WTC11 (cell line): ENCODE data around the gene SMAD3. TPM values are rescaled to one million over a fixed set of nuclear protein-coding genes. Genes with fewer than 3 reads are reported as not detected.

ENCODE experiments used
- ATAC-seq: fragments of 200-7000 bp; cut with Tn5 transposase; 2 replicates; pipeline ENCODE4 v1.10.0; 2021; ENCODE audit warnings: mild to moderate bottlenecking, moderate library complexity
- CTCF ChIA-PET: fragments of 300-600 bp; sonication (Branson Sonifier 250); formaldehyde crosslinking; loops from one replicate; lab custom pipeline; 2021; ENCODE audit warnings: antibody characterized with exemption; lab: Charles Lee
- POLR2A ChIA-PET: fragments of 350-600 bp; sonication (Branson Sonifier 250); formaldehyde crosslinking; loops from one replicate; lab custom pipeline; 2021; ENCODE audit warnings: antibody characterized with exemption; lab: Charles Lee
- DNase-seq: peaks from one replicate; pipeline ENCODE4 v3.0.0; 2021; ENCODE audit warnings: low spot score
- H3K27ac Mint-ChIP-seq: 2 replicates; pipeline ENCODE4 v1.8.0; 2021; ENCODE audit warnings: mixed read lengths
- H3K27me3 Mint-ChIP-seq: 2 replicates; pipeline ENCODE4 v1.8.0; 2021; ENCODE audit warnings: low read depth, mild to moderate bottlenecking, moderate library complexity, mixed read lengths
- H3K36me3 Mint-ChIP-seq: 2 replicates; pipeline ENCODE4 v1.8.0; 2021; ENCODE audit warnings: mixed read lengths
- H3K4me1 Mint-ChIP-seq: 2 replicates; pipeline ENCODE4 v1.8.0; 2022; ENCODE audit warnings: mixed read lengths
- H3K4me3 Mint-ChIP-seq: 2 replicates; pipeline ENCODE4 v1.8.0; 2021; ENCODE audit warnings: mild to moderate bottlenecking, moderate library complexity, mixed read lengths
- H3K9me3 Mint-ChIP-seq: 2 replicates; pipeline ENCODE4 v1.8.0; 2021; ENCODE audit warnings: mixed read lengths
- GTF2I ChIP-seq: fragments of 250-450 bp; sonication (Bioruptor Pico); conservative IDR thresholded peaks from 2 replicates; pipeline ENCODE4 v1.4.0; 2021; ENCODE audit warnings: mild to moderate bottlenecking
- OVOL2 ChIP-seq: fragments of 250-450 bp; sonication (Bioruptor Pico); IDR thresholded peaks from 2 replicates; pipeline ENCODE4 v1.9.0; 2021; ENCODE audit warnings: mild to moderate bottlenecking, borderline replicate concordance
- PRDM15 ChIP-seq: sonication (generic); formaldehyde crosslinking; IDR thresholded peaks from 2 replicates; pipeline ENCODE4 v1.8.0; 2022; ENCODE audit warnings: missing genetic modification reagents
- PRRX2 ChIP-seq: fragments of 250-450 bp; sonication (Bioruptor Pico); IDR thresholded peaks from 2 replicates; pipeline ENCODE4 v1.8.0; 2021; ENCODE audit warnings: mild to moderate bottlenecking
- SMAD3 ChIP-seq: sonication (generic); formaldehyde crosslinking; IDR thresholded peaks from 2 replicates; pipeline ENCODE4 v1.8.0; 2022; ENCODE audit warnings: missing genetic modification reagents, mild to moderate bottlenecking, borderline replicate concordance
- SMAD4 ChIP-seq: sonication (generic); formaldehyde crosslinking; IDR thresholded peaks from 2 replicates; pipeline ENCODE4 v1.8.0; 2022; ENCODE audit warnings: mild to moderate bottlenecking, missing genetic modification reagents
- TEAD1 ChIP-seq: sonication (generic); formaldehyde crosslinking; IDR thresholded peaks from 2 replicates; pipeline ENCODE4 v1.8.0; 2022; ENCODE audit warnings: mild to moderate bottlenecking, missing genetic modification reagents
- USF2 ChIP-seq: sonication (generic); formaldehyde crosslinking; IDR thresholded peaks from 2 replicates; pipeline ENCODE4 v1.8.1; 2023; ENCODE audit warnings: mild to moderate bottlenecking, missing genetic modification reagents, moderate library complexity
- ZBTB21 ChIP-seq: sonication (generic); formaldehyde crosslinking; IDR thresholded peaks from 2 replicates; pipeline ENCODE4 v1.8.1; 2023; ENCODE audit warnings: mild to moderate bottlenecking, missing genetic modification reagents, borderline replicate concordance
- ZBTB43 ChIP-seq: sonication (generic); formaldehyde crosslinking; IDR thresholded peaks from 2 replicates; pipeline ENCODE4 v1.8.1; 2023; ENCODE audit warnings: mild to moderate bottlenecking, missing genetic modification reagents
- ZNF263 ChIP-seq: sonication (generic); formaldehyde crosslinking; IDR thresholded peaks from 2 replicates; pipeline ENCODE4 v1.8.1; 2022; ENCODE audit warnings: low read depth, mild to moderate bottlenecking, moderate library complexity, missing genetic modification reagents
- ZNF281 ChIP-seq: sonication (generic); formaldehyde crosslinking; IDR thresholded peaks from 2 replicates; pipeline ENCODE4 v1.8.0; 2023; ENCODE audit warnings: mild to moderate bottlenecking, missing genetic modification reagents
- ZNF671 ChIP-seq: fragments of 250-450 bp; sonication (Bioruptor Pico); IDR thresholded peaks from 2 replicates; pipeline ENCODE4 v1.8.0; 2021; ENCODE audit warnings: mild to moderate bottlenecking
- total RNA-seq: library from RNA; stranded (reverse); gene quantifications from 3 replicates; pipeline ENCODE4 v1.2.3, GENCODE V29; 2021
- TF ChIP-seq, protein P1 (sequence below): sonication (generic); formaldehyde crosslinking; IDR thresholded peaks from 2 replicates; pipeline ENCODE4 v1.8.0; 2022; ENCODE audit warnings: mild to moderate bottlenecking, missing genetic modification reagents
- TF ChIP-seq, protein P2 (sequence below): sonication (generic); formaldehyde crosslinking; IDR thresholded peaks from 2 replicates; pipeline ENCODE4 v1.8.0; 2022; ENCODE audit warnings: mild to moderate bottlenecking, missing genetic modification reagents

Gene SMAD3
- total RNA-seq, 1 experiment from 2014 or later, result 34.6 TPM

DNA sequence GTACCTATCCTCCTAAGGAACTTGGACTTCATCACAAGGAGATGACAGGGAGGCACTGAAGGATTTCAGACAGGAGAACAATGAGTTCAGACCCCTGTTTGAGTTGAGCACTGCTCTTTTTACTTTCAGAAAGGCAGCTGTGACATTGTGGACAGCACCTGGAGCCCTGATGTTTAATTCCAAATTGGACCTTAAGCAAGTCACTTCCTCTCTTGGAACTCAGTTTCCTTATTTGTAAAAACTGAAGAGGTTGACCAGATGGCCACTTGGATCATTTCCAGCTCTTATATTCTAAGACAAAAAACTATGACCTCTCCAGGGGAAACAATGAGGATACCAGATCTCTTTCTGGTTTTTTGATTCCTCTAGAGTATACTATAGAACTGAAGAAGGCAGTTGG, 34.1 kb upstream of the SMAD3 start:
- no peak overlapping the region for H3K4me3 Mint-ChIP-seq
- CTCF ChIA-PET, result interaction anchor here (1.6 to 1.9 kb wide), 2 partner anchors 85 to 180 kb away, joined by 3 to 8 read pairs; no protein-coding TSS in a partner anchor
- ATAC-seq, result no peak

DNA sequence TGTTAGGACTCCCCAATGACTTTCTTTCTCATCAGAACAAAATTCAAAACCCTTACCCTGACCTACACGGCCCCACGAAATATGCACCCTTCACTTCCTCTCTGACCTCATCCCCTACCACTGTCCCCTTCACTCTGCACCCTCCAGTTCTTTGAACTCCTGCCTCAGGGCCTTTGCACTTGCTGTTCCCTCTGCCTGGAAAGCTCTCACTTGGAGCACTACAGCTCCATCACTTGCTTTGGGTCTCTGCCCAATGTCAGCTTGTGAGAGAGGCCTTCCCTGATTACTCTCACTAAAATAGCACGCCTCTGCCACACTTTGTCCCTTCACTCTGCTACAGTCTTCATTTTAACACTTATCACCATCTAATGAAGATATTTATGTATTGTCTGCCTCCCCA, 32.8 kb upstream of the SMAD3 start:
- H3K4me3 Mint-ChIP-seq, result no peak overlapping the region
- no peak overlapping the region for H3K27ac Mint-ChIP-seq
- H3K27me3 Mint-ChIP-seq, result peaks cover 14% of the 10 kb centered on the region
- DNase-seq, result no peak
- H3K4me1 Mint-ChIP-seq, result peaks cover 36% of the 10 kb centered on the region
- ChIA-PET POLR2A (no interaction called here), CTCF (no interaction called here)
- peak; percentile 76; the same call in 1 of the 2 replicates for TF ChIP-seq GTF2I (CRISPR knock-in tag)
- TF ChIP-seq ZNF281 (CRISPR knock-in tag), result no peak
- TF ChIP-seq OVOL2 (CRISPR knock-in tag), result no peak
- peak; percentile 23; the same call in 1 of the 2 replicates for TF ChIP-seq PRRX2 (CRISPR knock-in tag)
- TF ChIP-seq SMAD4, result no peak
- TF ChIP-seq TEAD1 (CRISPR knock-in tag), result no peak
- no peak for ATAC-seq
- no peaks in the 10 kb centered on the region for H3K36me3 Mint-ChIP-seq
- H3K9me3 Mint-ChIP-seq, result no peaks in the 10 kb centered on the region

More for the DNA sequence above, 34.1 kb upstream of the SMAD3 start:
- Mint-ChIP-seq H3K9me3 (no peaks in the 10 kb centered on the region), H3K27me3 (peaks cover 14% of the 10 kb centered on the region), H3K27ac (no peak overlapping the region), H3K36me3 (no peaks in the 10 kb centered on the region), H3K4me1 (peaks cover 40% of the 10 kb centered on the region)
- POLR2A ChIA-PET, result interaction anchor here (2.0 kb wide), 1 partner anchor 33 kb away, joined by 12 read pairs; no protein-coding TSS in a partner anchor
- no peak for TF ChIP-seq SMAD4
- TF ChIP-seq OVOL2 (CRISPR knock-in tag), result no peak
- TF ChIP-seq ZNF671, result no peak
- no peak for TF ChIP-seq ZBTB43
- DNase-seq, result no peak

GRCh38 chr15:67033012-67033411, 32.4 kb upstream of the SMAD3 start:
- no peak overlapping the region for H3K27ac Mint-ChIP-seq
- no peaks in the 10 kb centered on the region for H3K9me3 Mint-ChIP-seq
- POLR2A ChIA-PET, result no interaction called here
- H3K4me3 Mint-ChIP-seq, result no peak overlapping the region
- no peaks in the 10 kb centered on the region for H3K36me3 Mint-ChIP-seq
- peaks cover 14% of the 10 kb centered on the region for H3K27me3 Mint-ChIP-seq
- peak; percentile 72 for TF ChIP-seq USF2 (CRISPR knock-in tag)
- 0 out of 2 replicates have a peak, but pooled peaks have one; percentile 14 for TF ChIP-seq ZBTB21 (CRISPR knock-in tag)
- no peak for TF ChIP-seq ZNF263 (CRISPR knock-in tag)
- TF ChIP-seq, all 79 proteins: peak for 2
- H3K4me1 Mint-ChIP-seq, result peaks cover 32% of the 10 kb centered on the region
- ATAC-seq (peak; percentile 11), DNase-seq (no peak)
- CTCF ChIA-PET, result no interaction called here

DNA sequence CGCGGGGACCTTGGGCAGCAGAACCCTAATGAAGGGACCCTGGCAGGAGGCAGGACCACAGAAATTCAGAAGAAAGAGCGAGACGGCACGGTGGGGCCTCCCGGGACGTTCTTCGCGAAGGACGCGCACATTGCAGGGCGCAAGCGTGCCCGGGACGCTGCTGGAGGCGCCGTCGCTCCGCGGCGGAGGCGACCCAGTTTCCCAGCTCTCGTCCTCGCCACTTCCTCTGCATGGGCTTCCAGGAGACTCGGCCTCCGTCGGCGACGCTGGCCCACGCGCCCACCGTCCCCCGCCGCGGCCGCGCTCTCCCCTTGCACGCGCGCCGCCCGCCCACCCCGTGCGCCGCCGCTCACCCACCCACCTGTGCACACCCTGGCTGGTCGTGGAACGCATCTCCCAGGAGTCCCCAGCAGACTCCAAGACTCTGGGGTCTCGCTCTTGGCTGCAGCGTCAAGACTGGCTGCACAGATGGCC, 31.8 kb upstream of the SMAD3 start:
- Mint-ChIP-seq H3K27ac (no peak overlapping the region), H3K9me3 (no peaks in the 10 kb centered on the region), H3K4me1 (peaks cover 28% of the 10 kb centered on the region), H3K4me3 (peak overlapping the region; percentile 55), H3K36me3 (no peaks in the 10 kb centered on the region), H3K27me3 (peaks cover 14% of the 10 kb centered on the region)
- peak; percentile 9; the same call in 1 of the 2 replicates for ATAC-seq
- peak; percentile 36 for DNase-seq
- POLR2A ChIA-PET, result no interaction called here
- CTCF ChIA-PET, result interaction anchor here (0.8 kb wide), 1 partner anchor 131 kb away, joined by 4 read pairs; no protein-coding TSS in a partner anchor
- TF ChIP-seq, protein P1, sequence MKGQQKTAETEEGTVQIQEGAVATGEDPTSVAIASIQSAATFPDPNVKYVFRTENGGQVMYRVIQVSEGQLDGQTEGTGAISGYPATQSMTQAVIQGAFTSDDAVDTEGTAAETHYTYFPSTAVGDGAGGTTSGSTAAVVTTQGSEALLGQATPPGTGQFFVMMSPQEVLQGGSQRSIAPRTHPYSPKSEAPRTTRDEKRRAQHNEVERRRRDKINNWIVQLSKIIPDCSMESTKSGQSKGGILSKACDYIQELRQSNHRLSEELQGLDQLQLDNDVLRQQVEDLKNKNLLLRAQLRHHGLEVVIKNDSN (CRISPR knock-in tag), result 0 out of 2 replicates have a peak, but pooled peaks have one; percentile 19
- TF ChIP-seq PRDM15 (CRISPR knock-in tag) (no peak), SMAD3 (no peak), ZNF281 (CRISPR knock-in tag) (0 out of 2 replicates have a peak, but pooled peaks have one; percentile 8)
- TF ChIP-seq, protein P2, sequence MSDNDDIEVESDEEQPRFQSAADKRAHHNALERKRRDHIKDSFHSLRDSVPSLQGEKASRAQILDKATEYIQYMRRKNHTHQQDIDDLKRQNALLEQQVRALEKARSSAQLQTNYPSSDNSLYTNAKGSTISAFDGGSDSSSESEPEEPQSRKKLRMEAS, result peak; percentile 72; the same call in 1 of the 2 replicates
